ENCODE measurements around the gene DUSP15. TPM values are rescaled to one million over a fixed set of nuclear protein-coding genes. Genes with fewer than 3 reads are reported as not detected.

The DUSP15 gene
- total and polyA plus RNA-seq, 2 of the 4 experiments (the other 2 are of a cell fraction), result not detected

Small RNA genes within 50 kb of the gene (microRNA-seq; reads per million reads assigned to microRNA genes)
- gene RNU1-94P (ENCODE audit: insufficient read depth, insufficient read length), result not detected

Small RNA genes within 50 kb of the gene (small RNA-seq; reads per million reads assigned to genes)
- 0.08 to 11.4 (median 0.51) reads per million in 5 experiments for gene RNU1-94P

Other genes with a start within 250 kb of the DUSP15 start
- not detected in 2 replicates for gene COX4I2, start 232.6 kb downstream of the DUSP15 start, total RNA-seq (2012; rRNA removed)
- gene COX4I2, start 232.6 kb downstream of the DUSP15 start, polyA plus RNA-seq (2012; rRNA removed), result not detected in 2 replicates
- 41.9 and 45.5 TPM in 2 replicates for gene BCL2L1, start 147.7 kb downstream of the DUSP15 start, total RNA-seq (2012; rRNA removed)
- 40.2 and 41.9 TPM in 2 replicates for gene BCL2L1, start 147.7 kb downstream of the DUSP15 start, polyA plus RNA-seq (2012; rRNA removed)
- 72.2 and 82.2 TPM in 2 replicates for gene TPX2, start 131.2 kb downstream of the DUSP15 start, total RNA-seq (2012; rRNA removed)
- gene TPX2, start 131.2 kb downstream of the DUSP15 start, polyA plus RNA-seq (2012; rRNA removed), result 27.6 and 28.5 TPM in 2 replicates
- 0.18 and 0.28 TPM in 2 replicates for gene MYLK2, start 51.2 kb downstream of the DUSP15 start, total RNA-seq (2012; rRNA removed)
- 0.19 and 0.27 TPM in 2 replicates for gene MYLK2, start 51.2 kb downstream of the DUSP15 start, polyA plus RNA-seq (2012; rRNA removed)
- not detected in 2 replicates for gene FOXS1, start 24.9 kb downstream of the DUSP15 start, total RNA-seq (2012; rRNA removed)
- not detected in 2 replicates for gene FOXS1, start 24.9 kb downstream of the DUSP15 start, polyA plus RNA-seq (2012; rRNA removed)
- gene TTLL9, start 107 bp upstream of the DUSP15 start, total RNA-seq (2012; rRNA removed), result not detected in 2 replicates
- gene TTLL9, start 107 bp upstream of the DUSP15 start, polyA plus RNA-seq (2012; rRNA removed), result not detected in 2 replicates
- 5.0 and 5.8 TPM in 2 replicates for gene PDRG1, start 81.5 kb upstream of the DUSP15 start, total RNA-seq (2012; rRNA removed)
- 15.7 and 16.0 TPM in 2 replicates for gene PDRG1, start 81.5 kb upstream of the DUSP15 start, polyA plus RNA-seq (2012; rRNA removed)
- not detected in 2 replicates for gene XKR7, start 97.6 kb upstream of the DUSP15 start, total RNA-seq (2012; rRNA removed)
- gene XKR7, start 97.6 kb upstream of the DUSP15 start, polyA plus RNA-seq (2012; rRNA removed), result not detected in 2 replicates
- gene CCM2L, start 139.9 kb upstream of the DUSP15 start, total RNA-seq (2012; rRNA removed), result not detected in 2 replicates
- not detected in 2 replicates for gene CCM2L, start 139.9 kb upstream of the DUSP15 start, polyA plus RNA-seq (2012; rRNA removed)
- not detected in 2 replicates for gene HCK, start 181.7 kb upstream of the DUSP15 start, total RNA-seq (2012; rRNA removed)
- not detected in 2 replicates for gene HCK, start 181.7 kb upstream of the DUSP15 start, polyA plus RNA-seq (2012; rRNA removed)
- gene TM9SF4, start 239.2 kb upstream of the DUSP15 start, total RNA-seq (2012; rRNA removed), result 31.1 and 35.3 TPM in 2 replicates
- 59.1 and 62.0 TPM in 2 replicates for gene TM9SF4, start 239.2 kb upstream of the DUSP15 start, polyA plus RNA-seq (2012; rRNA removed)